HG03521 (cell line): ENCODE measurements around the gene BPIFB3.
"Not testable (repeated sequence)": the region's sequence is repeated elsewhere in the genome, so short reads cannot be mapped to it uniquely, and the experiment has no call there.

ENCODE experiments used
- ATAC-seq: cut with Tn5 transposase; IDR thresholded peaks from one replicate; pipeline ENCODE4 v1.9.1; 2021; ENCODE audit warnings: mild to moderate bottlenecking, moderate library complexity; ENCODE audit not compliant: unreplicated experiment

The BPIFB3 gene

DNA sequence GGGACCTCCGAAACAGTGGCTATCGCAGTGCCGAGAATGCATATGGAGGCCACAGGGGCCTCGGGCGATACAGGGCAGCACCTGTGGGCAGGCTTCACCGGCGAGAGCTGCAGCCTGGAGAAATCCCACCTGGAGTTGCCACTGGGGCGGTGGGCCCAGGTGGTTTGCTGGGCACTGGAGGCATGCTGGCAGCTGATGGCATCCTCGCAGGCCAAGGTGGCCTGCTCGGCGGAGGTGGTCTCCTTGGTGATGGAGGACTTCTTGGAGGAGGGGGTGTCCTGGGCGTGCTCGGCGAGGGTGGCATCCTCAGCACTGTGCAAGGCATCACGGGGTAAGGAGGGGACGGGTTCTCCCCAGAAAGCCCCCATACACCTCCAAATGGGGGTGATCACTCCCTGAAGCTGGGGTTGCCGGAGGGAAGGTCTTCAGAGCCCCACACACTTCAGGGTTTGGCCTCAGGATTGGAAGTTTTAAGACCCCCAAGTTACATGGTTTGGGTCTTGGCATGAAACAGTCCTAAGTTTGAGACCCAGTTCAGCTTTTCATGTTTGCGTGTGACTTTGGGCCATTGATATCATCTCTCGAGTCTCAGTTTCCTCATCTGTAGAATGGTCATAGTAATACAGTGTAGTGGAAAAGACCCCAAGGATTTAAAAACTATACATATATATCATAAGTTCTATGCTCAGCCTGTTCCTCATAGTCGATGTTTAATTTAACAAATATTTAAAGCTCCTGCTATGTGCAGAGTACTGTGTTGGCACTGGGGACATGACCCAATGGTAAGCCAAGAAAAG, 30.0 kb downstream of the BPIFB3 start:
- ATAC-seq, result no peak

DNA sequence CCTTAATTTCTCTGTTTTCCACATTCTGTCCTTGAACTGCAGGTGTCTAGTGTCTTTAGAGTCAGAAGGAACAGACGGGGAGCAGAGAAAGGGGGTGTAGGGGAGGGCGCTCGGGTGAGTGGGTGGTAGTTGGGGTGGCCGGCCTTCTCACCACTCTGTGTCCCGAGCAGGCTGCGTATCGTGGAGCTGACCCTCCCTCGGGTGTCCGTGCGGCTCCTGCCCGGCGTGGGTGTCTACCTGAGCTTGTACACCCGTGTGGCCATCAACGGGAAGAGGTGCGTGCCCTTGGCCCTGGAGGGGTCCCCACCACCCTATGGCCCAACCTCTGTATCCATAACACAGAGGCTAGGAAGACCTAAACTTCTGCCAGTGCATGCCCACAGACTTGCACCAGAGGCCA, 31.0 kb downstream of the BPIFB3 start:
- no peak for ATAC-seq

DNA sequence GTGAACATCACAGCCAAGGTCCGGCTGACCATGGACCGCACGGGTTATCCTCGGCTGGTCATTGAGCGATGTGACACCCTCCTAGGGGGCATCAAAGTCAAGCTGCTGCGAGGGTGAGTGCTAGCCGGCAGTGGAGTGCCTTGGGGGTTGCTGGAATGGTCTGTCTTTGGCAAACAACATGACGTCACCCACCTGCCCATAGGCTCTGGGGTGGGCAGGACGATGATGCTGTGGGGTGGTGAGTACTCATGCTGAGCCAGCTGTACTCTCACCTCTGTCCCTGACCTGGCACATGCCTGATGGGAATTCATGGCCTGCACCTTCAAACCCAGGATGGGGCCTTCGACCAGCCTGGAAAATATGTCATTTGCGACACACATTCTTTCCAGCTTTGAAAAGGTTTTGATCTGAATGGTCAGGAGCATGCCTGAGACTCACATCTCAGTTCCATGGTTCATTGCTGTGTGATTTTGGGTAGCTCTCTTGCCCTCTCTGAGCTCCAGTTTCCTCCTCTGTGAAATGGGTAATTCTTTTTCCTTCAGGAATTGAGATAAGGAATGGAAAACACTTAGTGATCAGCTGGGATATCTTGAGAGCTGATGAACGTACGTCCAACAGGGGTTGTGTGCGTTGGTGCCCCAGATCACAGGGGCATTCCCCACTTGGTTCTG, 32.5 kb downstream of the BPIFB3 start:
- no peak for ATAC-seq

DNA sequence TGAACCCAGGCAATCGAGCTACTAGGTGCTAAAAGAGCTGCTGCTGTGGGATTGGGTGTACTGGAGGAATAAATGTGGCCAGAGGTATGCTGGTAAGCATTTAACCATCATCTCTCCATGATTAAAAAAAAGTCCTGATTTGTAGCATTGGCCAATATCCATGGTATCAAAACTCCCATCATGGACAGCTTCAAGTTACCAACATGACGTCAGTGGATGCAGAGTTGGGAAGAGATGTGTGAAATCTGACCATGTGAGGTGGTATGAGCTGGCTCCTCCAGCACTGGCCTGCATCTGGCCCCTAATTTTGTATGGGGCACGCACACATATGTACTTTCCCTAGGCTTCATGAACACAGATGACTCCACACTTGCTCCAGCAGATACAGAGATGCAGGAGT, 37.4 kb downstream of the BPIFB3 start:
- no peak for ATAC-seq

DNA sequence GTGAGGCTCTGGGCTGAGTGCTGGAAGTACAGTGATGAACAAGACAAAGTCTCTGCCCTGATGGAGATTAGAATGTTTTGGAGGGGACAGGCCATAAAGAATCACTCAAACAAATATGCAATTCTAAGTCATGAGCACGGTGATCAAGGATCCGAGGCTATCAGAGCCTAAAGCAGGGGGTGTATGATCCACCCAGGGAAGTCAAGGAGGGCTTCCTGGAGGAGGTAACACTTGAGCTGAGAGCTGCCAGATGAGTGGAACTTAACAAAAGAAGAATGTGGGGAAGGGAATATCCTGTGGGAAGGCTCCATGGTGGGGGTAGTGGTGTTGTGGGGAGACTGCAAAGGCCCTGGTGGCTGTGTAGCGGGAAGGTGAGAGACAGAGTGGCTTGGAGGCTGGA, 38.0 kb downstream of the BPIFB3 start:
- no peak for ATAC-seq

DNA sequence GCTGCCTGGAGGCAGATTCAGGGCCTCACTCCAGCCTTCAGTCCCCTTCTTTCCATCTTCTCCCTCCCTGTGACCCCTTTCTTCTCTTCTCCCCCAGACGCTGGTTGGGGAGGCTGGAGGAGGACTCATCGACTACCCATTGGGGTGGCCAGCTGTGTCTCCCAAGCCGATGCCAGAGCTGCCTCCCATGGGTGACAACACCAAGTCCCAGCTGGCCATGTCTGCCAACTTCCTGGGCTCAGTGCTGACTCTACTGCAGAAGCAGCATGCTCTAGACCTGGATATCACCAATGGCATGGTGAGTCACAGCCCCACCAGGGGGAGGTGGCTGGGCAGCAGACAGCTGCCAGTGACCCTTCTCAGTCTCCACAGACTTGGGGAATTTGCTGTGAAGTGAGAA, 38.7 kb downstream of the BPIFB3 start:
- ATAC-seq, result no peak

DNA sequence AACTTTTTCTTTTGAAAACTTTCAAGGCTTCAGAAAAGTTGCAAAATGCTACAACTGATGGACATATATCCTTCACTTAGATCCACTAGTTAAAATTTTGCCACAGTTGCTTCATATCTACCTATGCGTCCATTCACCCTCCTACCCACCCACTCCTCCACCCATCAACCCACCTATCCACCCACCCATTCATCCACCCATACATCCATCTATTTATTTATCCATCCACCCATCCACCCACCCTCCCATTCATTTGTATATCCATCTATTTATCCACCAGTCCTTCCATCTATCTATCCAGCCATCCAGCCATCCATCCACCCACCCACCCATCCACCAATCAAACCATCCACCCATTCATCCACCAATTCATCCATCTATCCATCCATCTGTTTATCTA, 39.4 kb downstream of the BPIFB3 start:
- no peak for ATAC-seq

DNA sequence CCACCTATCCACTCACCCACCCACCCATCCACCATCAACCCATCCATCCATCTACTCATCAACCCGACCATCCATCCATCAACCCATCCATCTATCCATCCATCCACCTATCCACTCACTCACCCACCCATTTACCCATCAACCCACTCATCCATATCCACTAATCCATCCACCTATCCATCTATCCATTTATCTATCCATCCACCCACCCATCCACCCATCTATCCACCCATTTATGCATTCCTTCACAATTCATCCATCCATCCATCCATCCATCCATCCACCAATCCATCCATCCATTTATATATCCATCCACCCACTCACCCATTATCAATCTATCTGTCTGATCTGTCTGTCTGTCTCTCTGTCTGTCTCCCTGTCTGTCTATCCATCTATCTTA, 39.9 kb downstream of the BPIFB3 start:
- no peak for ATAC-seq

DNA sequence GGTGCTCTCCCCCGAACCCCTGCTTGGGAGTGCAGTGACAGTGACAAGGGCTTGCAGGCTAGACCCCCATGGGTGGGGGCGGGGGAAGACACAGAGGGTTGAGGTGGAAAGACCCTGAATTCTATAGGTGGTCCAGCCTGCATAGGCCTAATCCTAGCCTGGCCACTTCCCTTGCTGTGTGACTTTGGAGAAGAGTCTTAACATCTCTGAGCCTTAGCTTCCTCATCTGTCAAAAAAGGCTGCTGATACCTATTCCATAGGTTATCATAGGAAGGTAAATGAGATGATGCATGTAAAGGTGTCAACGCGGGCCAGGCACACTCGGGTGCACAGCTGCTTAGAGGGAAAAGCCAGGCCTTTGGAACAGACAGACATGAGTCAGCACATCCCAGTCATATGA, 41.5 kb downstream of the BPIFB3 start:
- ATAC-seq, result no peak

DNA sequence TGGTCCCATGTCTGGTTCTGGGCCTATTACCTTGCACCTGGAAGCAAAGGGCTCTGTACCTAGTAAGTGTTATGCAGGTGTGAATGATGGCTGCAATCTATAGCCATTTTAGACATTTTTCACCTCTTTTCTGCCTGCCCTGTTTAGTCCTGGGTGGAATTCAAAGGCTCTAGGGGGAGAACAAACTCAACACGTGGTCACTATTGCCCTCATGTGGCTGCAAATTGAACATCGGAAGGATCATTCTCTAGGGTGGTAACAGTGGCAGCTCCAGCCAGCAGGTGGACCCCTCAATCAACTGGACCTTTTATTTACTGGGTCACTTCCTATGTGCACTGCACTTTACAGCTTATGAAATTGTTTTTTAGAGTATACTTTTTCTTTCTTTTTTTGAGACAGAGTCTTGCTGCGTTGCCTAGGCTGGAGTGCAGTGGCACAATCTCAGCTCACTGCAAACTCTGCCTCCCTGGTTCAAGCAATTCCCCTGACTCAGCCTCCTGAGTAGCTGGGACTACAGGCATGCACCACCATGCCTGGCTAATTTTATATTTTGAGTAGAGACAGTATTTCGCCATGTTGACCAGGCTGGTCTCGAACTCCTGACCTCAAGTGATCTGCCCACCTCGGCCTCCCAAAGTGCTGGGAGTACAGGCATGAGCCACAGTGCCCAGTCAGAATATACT, 42.3 kb downstream of the BPIFB3 start:
- not testable (repeated sequence) for ATAC-seq

DNA sequence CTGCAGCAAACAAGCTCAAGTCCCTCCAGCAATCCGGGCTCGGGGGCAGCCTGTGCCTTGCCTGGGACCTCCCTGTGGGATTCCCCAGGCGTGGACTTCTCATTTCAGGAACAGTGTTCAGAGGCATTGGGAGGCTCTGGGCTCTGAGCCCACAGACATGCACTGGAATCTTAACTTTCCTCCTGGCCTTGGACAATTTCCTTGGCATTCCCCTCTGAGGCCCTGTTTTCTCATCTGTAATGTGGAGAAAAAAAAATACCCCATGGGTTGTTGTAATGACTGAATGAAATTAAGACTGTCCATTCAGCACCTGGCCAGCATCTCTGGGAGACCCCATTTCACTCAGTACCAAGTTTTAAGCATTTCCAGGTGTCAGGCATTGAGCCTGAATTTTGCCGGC, 43.3 kb downstream of the BPIFB3 start:
- no peak for ATAC-seq

DNA sequence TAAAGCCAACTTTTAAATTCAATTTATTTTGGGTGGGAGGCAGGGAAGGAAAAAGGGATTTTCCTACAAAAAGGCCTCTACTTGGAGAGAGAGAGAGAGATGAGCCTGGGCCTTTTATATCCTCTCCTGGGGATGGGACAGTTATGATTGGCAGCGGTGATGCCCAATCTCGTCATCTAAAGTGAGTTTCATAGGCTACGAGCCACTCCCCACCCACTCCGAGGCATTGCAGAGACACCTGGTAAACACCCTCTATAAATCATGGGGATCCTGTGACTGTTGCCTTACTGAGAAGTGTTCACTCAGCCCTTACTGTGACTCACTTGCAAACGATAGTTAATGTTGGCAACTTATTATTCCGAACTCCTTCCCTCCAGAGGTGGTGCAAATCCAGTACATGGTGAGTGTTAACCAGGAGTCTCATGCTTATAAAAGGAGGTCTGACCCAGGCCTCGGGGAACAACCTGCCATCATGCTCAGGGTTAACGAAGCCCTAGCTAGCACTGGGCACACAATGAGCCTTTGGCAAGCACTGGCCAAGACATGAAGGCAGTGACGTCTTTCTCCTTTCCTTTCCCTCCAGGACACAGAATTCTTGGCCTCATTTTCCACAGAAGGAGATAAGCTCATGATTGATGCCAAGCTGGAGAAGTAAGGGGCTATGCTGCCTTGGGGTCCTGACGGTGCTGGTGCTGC, 46.3 kb downstream of the BPIFB3 start:
- ATAC-seq, result no peak

DNA sequence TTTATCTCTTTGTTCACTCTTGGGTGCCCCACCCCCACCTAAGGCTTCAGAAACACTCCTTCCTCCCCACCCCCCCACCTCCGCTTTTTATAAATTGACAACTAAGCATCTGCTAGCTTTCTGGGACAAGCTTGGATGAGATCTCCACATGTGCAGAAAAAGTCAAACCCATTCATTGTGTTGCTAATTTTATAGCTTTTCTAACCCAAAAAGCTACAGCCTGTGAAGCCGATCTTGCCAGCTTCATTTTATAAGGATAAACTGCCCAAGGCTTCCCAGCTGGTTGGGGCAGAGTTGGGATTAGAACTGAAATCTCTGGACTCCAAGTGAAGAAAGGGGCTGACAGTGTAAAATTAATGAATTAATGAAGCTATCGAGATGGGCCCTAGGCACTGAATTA, 49.9 kb downstream of the BPIFB3 start:
- no peak for ATAC-seq

DNA sequence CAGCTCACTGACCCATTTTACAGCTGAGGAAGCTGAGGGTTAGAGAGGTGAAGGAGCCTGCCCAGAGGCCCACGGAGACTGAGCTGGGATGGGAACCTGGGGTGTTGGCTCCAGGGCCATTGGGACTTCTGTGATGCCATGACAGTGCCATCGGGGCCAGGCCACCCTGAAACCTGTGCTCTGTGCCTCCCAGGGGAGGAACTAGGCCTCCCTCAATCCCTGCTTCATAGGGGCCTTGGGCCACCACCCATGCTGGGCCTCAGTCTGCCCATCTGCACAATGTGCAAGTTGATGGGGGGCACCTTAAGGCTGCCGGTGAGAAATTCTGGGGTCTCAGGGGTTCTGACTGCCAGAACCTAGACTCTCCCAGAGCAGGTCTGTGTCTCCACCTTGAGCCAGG, 50.6 kb downstream of the BPIFB3 start:
- ATAC-seq, result no peak

DNA sequence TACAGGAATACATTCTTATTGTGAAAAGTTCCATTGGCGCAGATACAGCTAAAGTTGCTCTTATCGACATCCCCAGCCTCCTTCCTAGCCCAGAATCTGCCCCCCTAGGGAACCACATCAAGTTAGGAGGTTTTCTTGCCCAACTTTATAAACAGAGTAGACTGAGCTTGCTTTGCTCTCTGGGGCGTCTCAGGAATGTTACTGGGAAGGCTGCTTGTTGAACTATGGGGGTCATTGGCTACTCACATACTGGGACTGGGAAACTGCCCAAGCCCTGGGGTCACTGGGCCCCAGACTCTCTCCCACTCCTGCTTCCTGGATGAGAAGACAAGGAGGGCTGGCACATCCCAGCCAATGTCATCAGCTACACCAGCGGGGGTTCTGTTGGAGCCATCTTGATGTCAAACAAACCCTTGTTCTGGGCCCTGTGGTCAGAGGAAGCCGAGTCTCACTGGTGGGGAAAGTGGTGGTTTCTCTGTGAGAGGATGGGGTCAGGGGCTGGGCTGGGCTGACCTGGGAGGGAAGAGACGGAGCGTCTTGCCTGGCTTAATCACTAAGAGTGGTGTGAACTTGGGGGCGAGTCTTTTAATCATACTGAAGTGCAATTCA, 51.7 kb downstream of the BPIFB3 start:
- no peak for ATAC-seq

DNA sequence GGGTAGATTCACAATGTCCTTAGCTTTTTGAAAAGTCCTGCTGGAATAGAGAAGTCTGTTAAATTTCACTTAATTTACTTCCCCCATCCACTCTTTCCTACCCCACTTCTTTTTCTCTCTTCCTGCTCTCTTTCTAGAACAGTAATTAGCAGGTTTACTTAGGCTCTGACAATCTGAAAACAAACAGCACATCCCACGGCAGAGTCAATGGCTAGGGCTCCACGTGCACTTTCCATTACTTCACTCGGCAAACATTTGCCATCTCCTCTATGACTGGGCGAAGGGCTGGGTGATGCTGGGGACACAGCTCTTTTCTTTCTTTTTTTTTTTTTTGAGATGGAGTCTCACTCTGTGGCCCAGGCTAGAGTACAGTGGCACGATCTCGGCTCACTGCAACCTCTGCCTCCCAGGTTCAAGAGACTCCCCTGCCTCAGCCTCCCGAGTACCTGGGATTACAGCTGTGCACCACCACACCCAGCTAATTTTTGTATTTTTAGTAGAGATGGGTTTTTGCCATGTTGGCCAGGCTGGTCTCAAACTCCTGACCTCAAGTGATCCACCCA, 52.4 kb downstream of the BPIFB3 start:
- not testable (repeated sequence) for ATAC-seq

DNA sequence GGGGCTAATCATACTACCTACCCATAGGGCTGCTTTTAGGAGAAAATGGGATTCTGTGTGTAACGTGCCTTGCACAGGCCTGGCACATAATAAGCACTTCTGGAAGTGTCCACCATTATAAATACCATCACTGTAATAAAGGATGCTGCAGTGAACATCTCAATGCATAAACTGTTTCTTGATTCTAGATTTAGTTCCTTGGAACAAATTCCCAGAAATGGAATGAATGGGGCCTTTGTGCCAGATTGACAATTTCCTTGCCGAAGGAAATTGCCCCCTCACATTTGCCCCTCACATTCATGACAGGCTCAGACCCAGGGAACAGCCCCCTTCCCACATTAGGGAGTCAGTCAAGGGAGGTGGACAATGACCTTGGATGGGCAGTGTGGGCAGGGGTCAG, 55.0 kb downstream of the BPIFB3 start:
- ATAC-seq, result no peak

DNA sequence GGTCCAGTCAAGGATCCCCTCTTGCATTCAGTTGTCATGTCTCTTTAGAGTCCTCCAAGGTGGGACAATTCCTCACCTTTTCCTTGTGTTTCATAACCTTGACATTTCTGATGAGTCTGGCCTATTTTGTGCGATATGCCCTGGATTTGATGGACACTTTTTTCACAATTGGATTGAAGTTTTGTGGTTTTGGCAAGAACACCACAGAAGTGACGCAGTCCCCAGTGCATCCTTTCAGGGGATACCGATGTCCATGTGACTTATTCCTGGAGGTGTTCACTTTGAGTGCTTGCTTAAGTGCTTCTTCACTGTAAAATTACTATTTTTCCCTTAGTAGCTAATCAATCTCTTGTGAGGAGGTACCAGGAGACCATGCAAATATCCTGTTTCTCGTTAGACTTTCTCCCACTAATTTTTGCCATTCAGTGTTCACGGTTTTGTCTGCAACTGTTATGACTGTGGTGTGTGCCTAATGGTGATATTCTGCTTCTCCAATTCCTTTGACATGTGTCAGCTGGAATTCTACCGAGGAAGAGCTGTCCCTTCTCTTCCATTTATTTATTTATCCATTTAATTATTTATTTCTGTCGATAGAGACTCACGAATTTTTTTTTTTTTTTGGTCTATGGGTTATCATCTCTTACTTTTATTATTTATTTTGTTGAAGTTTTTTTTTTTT, 56.6 kb downstream of the BPIFB3 start:
- no peak for ATAC-seq

DNA sequence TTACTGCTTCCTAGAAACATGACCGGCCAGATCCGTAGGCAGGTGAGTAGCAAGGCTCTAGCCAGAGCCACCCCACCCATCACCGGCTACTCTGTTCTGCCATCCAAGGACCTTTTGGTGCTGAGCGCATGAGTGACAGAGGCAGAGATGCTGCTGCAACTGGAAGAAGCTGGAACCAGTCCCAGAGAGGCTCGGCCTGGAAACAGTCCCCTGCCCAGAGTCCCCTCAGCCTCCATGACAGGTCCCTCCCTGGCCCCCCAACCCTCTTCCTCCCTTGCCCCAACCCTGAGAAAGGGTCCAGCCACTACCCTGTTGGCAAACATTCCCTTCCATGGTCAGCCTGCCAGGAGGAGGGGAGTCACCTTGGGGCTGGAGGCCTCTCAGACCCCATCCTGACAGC, 57.6 kb downstream of the BPIFB3 start:
- no peak for ATAC-seq
